K562 (cell line): Measurements from ENCODE around the gene TMEM100. TPM values are rescaled to one million over a fixed set of nuclear protein-coding genes. Genes with fewer than 3 reads are reported as not detected.

ENCODE experiments used
- ATAC-seq: fragments of 200-7000 bp; cut with Tn5 transposase; 3 replicates; pipeline ENCODE4 v1.9.1; 2020; ENCODE audit warnings: moderate library complexity
- BruUV-seq: library from RNA; stranded (reverse); fragments of 400-500 nt; replicated peaks from 2 replicates; lab custom pipeline; 2021; lab: Mats Ljungman, UMichigan
- CTCF ChIA-PET: fragments of 300-600 bp; formaldehyde crosslinking; extraction: SDS; loops from one replicate; lab custom pipeline; 2021; ENCODE audit warnings: low intra/inter-chr PET ratio; lab: Yijun Ruan, JAX
- POLR2A ChIA-PET: fragments of 300-600, 350-650 bp; sonication (Branson Sonifier 250); formaldehyde crosslinking; extraction: SDS; loops from one replicate; lab custom pipeline; 2021; ENCODE audit warnings: antibody characterized with exemption, inconsistent platforms; lab: Yijun Ruan, JAX
- DNase-seq, 4 experiments: peaks; one replicate each; pipeline versions ENCODE4 v3.0.0 to v3.0.0-alpha.2; 2011 to 2018; ENCODE audit warnings: low spot score in 3 of 4, mixed read lengths in 3 of 4; ENCODE audit errors: extremely low read depth in 1 of 4
- FAIRE-seq: peaks from 2 replicates; lab custom pipeline; 2011; peaks lifted over from hg19 to GRCh38; lab: Jason Lieb, UNC
- H2AFZ ChIP-seq: 2 replicates; pipeline ENCODE4 v1.6.0; 2011; ENCODE audit warnings: low read depth, low read length, control low read depth, inconsistent platforms
- H3K27ac ChIP-seq: fragments of 200-600 bp; 3 replicates; pipeline ENCODE4 v1.8.0; 2011; ENCODE audit warnings: low read depth, mild to moderate bottlenecking, control low read depth, inconsistent platforms, low read length, moderate library complexity, mixed read lengths; ENCODE audit errors: extremely low read depth
- H3K27me3 ChIP-seq, 2 experiments: fragments of 300-600 bp in 1 of 2; 2 replicates in 1 of 2; 3 replicates in 1 of 2; pipeline versions ENCODE4 v1.6.0 to v1.8.0; 2011; ENCODE audit warnings: inconsistent platforms in 2 of 2, low read length in 2 of 2, mild to moderate bottlenecking in 1 of 2, mixed read lengths in 1 of 2, moderate library complexity in 1 of 2; ENCODE audit not compliant: control insufficient read depth in 2 of 2, insufficient read depth in 2 of 2
- H3K36me3 ChIP-seq: fragments of 300-600 bp; 3 replicates; pipeline ENCODE4 v1.8.0; 2011; ENCODE audit warnings: mild to moderate bottlenecking, low read length, inconsistent platforms; ENCODE audit not compliant: control insufficient read depth, insufficient read depth
- H3K4me1 ChIP-seq, 2 experiments: fragments of 200-600 bp in 1 of 2; replicated peaks in 1 of 2; 2 replicates in 1 of 2; 3 replicates in 1 of 2; pipeline versions ENCODE4 v1.5.1 to v1.8.0; 2011; ENCODE audit warnings: inconsistent platforms in 2 of 2, low read length in 2 of 2, mild to moderate bottlenecking in 1 of 2, mixed read lengths in 1 of 2, moderate library complexity in 1 of 2; ENCODE audit not compliant: control insufficient read depth in 2 of 2, insufficient read depth in 2 of 2
- H3K4me2 ChIP-seq: 2 replicates; pipeline ENCODE4 v1.6.1; 2011; ENCODE audit warnings: low read length, control low read depth, inconsistent platforms, mixed read lengths; ENCODE audit not compliant: insufficient read depth
- H3K4me3 ChIP-seq: fragments of 200-600 bp; sonication (generic), shearing (Covaris generic); 2 replicates; pipeline ENCODE4 v1.5.1; 2016; ENCODE audit warnings: control low read depth, inconsistent platforms
- H3K79me2 ChIP-seq: fragments of 200-600 bp; 3 replicates; pipeline ENCODE4 v1.8.0; 2011; ENCODE audit warnings: low read length, inconsistent platforms; ENCODE audit not compliant: control insufficient read depth, insufficient read depth
- H3K9ac ChIP-seq, 2 experiments: 2 replicates each; pipeline versions ENCODE4 v1.6.0 to v1.6.1; 2011; ENCODE audit warnings: low read depth in 2 of 2, low read length in 2 of 2, control low read depth in 1 of 2, inconsistent platforms in 1 of 2, mild to moderate bottlenecking in 1 of 2, mixed read lengths in 1 of 2; ENCODE audit not compliant: insufficient read depth in 1 of 2
- H3K9me1 ChIP-seq: one replicate; pipeline ENCODE4 v1.6.0; 2011; ENCODE audit warnings: inconsistent platforms, mild to moderate bottlenecking, low read length, moderate library complexity; ENCODE audit not compliant: control insufficient read depth, insufficient read depth
- H3K9me3 ChIP-seq: replicated peaks from 2 replicates; pipeline ENCODE4 v1.5.1; 2011; ENCODE audit warnings: low read depth, low read length, inconsistent platforms; ENCODE audit not compliant: control insufficient read depth, insufficient read depth
- H4K20me1 ChIP-seq: replicated peaks from 2 replicates; pipeline ENCODE4 v1.6.1; 2011; ENCODE audit warnings: low read length, inconsistent platforms, mixed read lengths; ENCODE audit not compliant: control insufficient read depth, insufficient read depth
- EZH2 ChIP-seq: IDR thresholded peaks from 2 replicates; pipeline ENCODE4 v1.6.1; 2012; ENCODE audit warnings: low read depth, mild to moderate bottlenecking, inconsistent platforms, low read length, borderline replicate concordance
- NR1H2 ChIP-seq: sonication (generic); formaldehyde crosslinking; IDR thresholded peaks from 2 replicates; pipeline ENCODE4 v1.4.0; 2020; ENCODE audit warnings: mild to moderate bottlenecking, missing genetic modification reagents
- SOX6 ChIP-seq: fragments of 450-650 bp; IDR thresholded peaks from 2 replicates; pipeline ENCODE4 v1.6.1; 2014; ENCODE audit warnings: mild to moderate bottlenecking
- WGBS: fragments of 100-300 bp; shearing (Covaris generic); methylation state at CpG from one replicate; pipeline ENCODE4 v1.1.6; 2016; ENCODE audit warnings: low coverage, mixed read lengths; ENCODE audit not compliant: insufficient coverage; ENCODE audit errors: missing lambda C conversion rate; 5-methylcytosine and 5-hydroxymethylcytosine counted together
- in situ Hi-C: fragments of 300-500 bp; cut with MboI; formaldehyde crosslinking; loops from 4 replicates; pipeline ENCODE4 v1.15.0; 2018; ENCODE audit warnings: inconsistent platforms, mixed read lengths
- intact Hi-C: fragments of 100-400 bp; cut with micrococcal nuclease; formaldehyde crosslinking; loops from 2 replicates; pipeline ENCODE4 v1.14.2; 2022
- polyA plus RNA-seq, 8 experiments: library from polyadenylated mRNA; depleted of rRNA in 4 of 8; stranded (reverse) in 5 of 8; unstranded in 3 of 8; fragments of >200 nt; fragmentation: Nextera tagmentation in 2 of 8; fragmentation: Illumina TruSeq in 1 of 8; extraction: Ambion mirVana in 2 of 8; extraction: Trizol in 1 of 8; gene quantifications; 2 replicates each; pipeline versions ENCODE4 v1.2.1 to v1.2.3, GENCODE V29; 2011 to 2014; ENCODE audit warnings: inconsistent platforms in 1 of 8, missing spikeins in 1 of 8
- total RNA-seq, 7 experiments: library from RNA; depleted of rRNA in 6 of 7; stranded (reverse); fragments of >200 nt in 6 of 7; fragmentation: Illumina TruSeq in 2 of 7; extraction: Trizol in 2 of 7; gene quantifications; 2 replicates each; pipeline versions ENCODE4 v1.2.1 to v1.2.3, GENCODE V29; 2011 to 2021; ENCODE audit warnings: low replicate concordance in 1 of 7
- TF ChIP-seq, protein P1 (sequence below): fragments of 250-450 bp; sonication (Bioruptor Pico); IDR thresholded peaks from 2 replicates; pipeline ENCODE4 v1.4.0; 2020; ENCODE audit warnings: mild to moderate bottlenecking

The TMEM100 gene
- total and polyA plus RNA-seq, 9 of the 15 experiments (the other 6 are each of a cell fraction or from before 2014, with no cell fraction given): 0.12 to 0.50 (median 0.19) TPM

- no peaks in the 10 kb centered on the region for H3K36me3 ChIP-seq
- H3K4me3 ChIP-seq: no peak overlapping the region
- no peak overlapping the region for H3K4me2 ChIP-seq
- H3K9me3 ChIP-seq: no peaks in the 10 kb centered on the region
- DNase-seq: no peak
- H3K27ac ChIP-seq: no peak overlapping the region
- no peak overlapping the region for H3K9ac ChIP-seq
- H2AFZ ChIP-seq: peak overlapping the region; percentile 0; the same call in 1 of the 2 replicates
- peaks cover 4 to 34% of the 10 kb centered on the region in 2 experiments; a peak in 4 of 5 replicates for H3K4me1 ChIP-seq
- no peaks in the 10 kb centered on the region for H3K79me2 ChIP-seq
- H4K20me1 ChIP-seq: no peaks in the 10 kb centered on the region
- TF ChIP-seq, protein P1, sequence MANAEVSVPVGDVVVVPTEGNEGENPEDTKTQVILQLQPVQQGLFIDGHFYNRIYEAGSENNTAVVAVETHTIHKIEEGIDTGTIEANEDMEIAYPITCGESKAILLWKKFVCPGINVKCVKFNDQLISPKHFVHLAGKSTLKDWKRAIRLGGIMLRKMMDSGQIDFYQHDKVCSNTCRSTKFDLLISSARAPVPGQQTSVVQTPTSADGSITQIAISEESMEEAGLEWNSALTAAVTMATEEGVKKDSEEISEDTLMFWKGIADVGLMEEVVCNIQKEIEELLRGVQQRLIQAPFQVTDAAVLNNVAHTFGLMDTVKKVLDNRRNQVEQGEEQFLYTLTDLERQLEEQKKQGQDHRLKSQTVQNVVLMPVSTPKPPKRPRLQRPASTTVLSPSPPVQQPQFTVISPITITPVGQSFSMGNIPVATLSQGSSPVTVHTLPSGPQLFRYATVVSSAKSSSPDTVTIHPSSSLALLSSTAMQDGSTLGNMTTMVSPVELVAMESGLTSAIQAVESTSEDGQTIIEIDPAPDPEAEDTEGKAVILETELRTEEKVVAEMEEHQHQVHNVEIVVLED (CRISPR knock-in tag): no peak
- TF ChIP-seq SOX6 (no peak), EZH2 (no peak), NR1H2 (no peak)
- in situ Hi-C loops: no loop called here
- no peaks in the 10 kb centered on the region for H3K27me3 ChIP-seq
- POLR2A ChIA-PET: interaction anchor here (0.7 to 1.1 kb wide), 2 partner anchors 11 to 229 kb away, joined by 3 to 4 read pairs; no protein-coding TSS in a partner anchor
- FAIRE-seq: no peak
- H3K9me1 ChIP-seq: peaks cover 3% of the 10 kb centered on the region
- BruUV-seq: no TSS peak
- CTCF ChIA-PET: no interaction called here
- WGBS: 71% methylated on average over 5 of the region's 5 CpGs
- intact Hi-C loops: no loop called here
- ATAC-seq: no peak
These were observed 6.2 kb upstream of the TMEM100 start for GRCh38 chr17:55728833-55729232.
